Occipital lobe (tissue), 2 donors: ENCODE data around the gene N4BP2L1. TPM values are rescaled to one million over a fixed set of nuclear protein-coding genes. Genes with fewer than 3 reads are reported as not detected.

Experiments used
- DNase-seq: peaks from one replicate; lab custom pipeline; 2025; lab: John Stamatoyannopoulos, UW
- total RNA-seq: library from RNA; depleted of rRNA; stranded (reverse); fragments of >200 nt; gene quantifications from one replicate; pipeline ENCODE4 v1.2.3, GENCODE V29; 2014

Gene N4BP2L1
- total RNA-seq, 1 donor from 2014 or later: 20.0 TPM

GRCh38 chr13:32432856-32433255 lies 4.9 kb upstream of the N4BP2L1 start:
- DNase-seq: no peak

- no peak for DNase-seq
Measured at GRCh38 chr13:32431361-32431760, 3.4 kb upstream of the N4BP2L1 start.

- DNase-seq: no peak
Measured at GRCh38 chr13:32430018-32430747, 2.3 kb upstream of the N4BP2L1 start.

- no peak for DNase-seq
Measured at GRCh38 chr13:32429433-32429909, 1.5 kb upstream of the N4BP2L1 start.

GRCh38 chr13:32428581-32429432 lies 877 bp upstream of the N4BP2L1 start:
- no peak for DNase-seq

GRCh38 chr13:32426990-32427851 lies 709 bp downstream of the N4BP2L1 start:
- DNase-seq: peak; percentile 41

GRCh38 chr13:32426191-32426989 lies 1.5 kb downstream of the N4BP2L1 start:
- no peak for DNase-seq

GRCh38 chr13:32425158-32425557 lies 2.8 kb downstream of the N4BP2L1 start:
- DNase-seq: no peak

- DNase-seq: no peak
Measured at GRCh38 chr13:32423592-32423991, 4.3 kb downstream of the N4BP2L1 start.

GRCh38 chr13:32419862-32420261 lies 8.1 kb downstream of the N4BP2L1 start:
- DNase-seq: no peak

GRCh38 chr13:32417995-32418394 lies 9.9 kb downstream of the N4BP2L1 start:
- no peak for DNase-seq

- no peak for DNase-seq
Measured at GRCh38 chr13:32415019-32415418, 12.9 kb downstream of the N4BP2L1 start.

GRCh38 chr13:32414580-32414979 lies 13.3 kb downstream of the N4BP2L1 start:
- no peak for DNase-seq

GRCh38 chr13:32413284-32413683 lies 14.6 kb downstream of the N4BP2L1 start:
- DNase-seq: no peak

- DNase-seq: no peak
Measured at GRCh38 chr13:32409561-32410421, 18.1 kb downstream of the N4BP2L1 start.

GRCh38 chr13:32409001-32409313 lies 19.0 kb downstream of the N4BP2L1 start:
- DNase-seq: no peak

GRCh38 chr13:32408296-32409000 lies 19.5 kb downstream of the N4BP2L1 start:
- DNase-seq: no peak

- DNase-seq: no peak
Measured at GRCh38 chr13:32407854-32408253, 20.1 kb downstream of the N4BP2L1 start.

- DNase-seq: no peak
Measured at GRCh38 chr13:32403108-32403507, 24.8 kb downstream of the N4BP2L1 start.
